ENCODE measurements around the gene PHF1.

PHF1 gene

GRCh38 chr6:33410711-33411631 is at the start of gene PHF1:
TSS of gene PHF1 (plus strand) at chr6:33411014. CDS start at chr6:33412264, 1,250 bp downstream.
- H3K36me3 ChIP-seq (ENCODE audit: control insufficient read depth in 2 of 2, insufficient read depth in 1 of 2, low read length in 2 of 2), result peaks cover 17 to 61% of the 10 kb centered on the region in 2 experiments
- no peaks in the 10 kb centered on the region for H3K9me3 ChIP-seq (ENCODE audit: control insufficient read depth, insufficient read depth, low read depth, low read length)
- peak within 1 kb of the TSS; percentile 50 for H3K27ac ChIP-seq (ENCODE audit: extremely low read depth, low read depth, low read length)
- ChIA-PET POLR2A (interaction anchor here (0.6 to 3.3 kb wide), 16 partner anchors 7 to 439 kb away, joined by 3 to 22 read pairs (median 5); partner anchors contain the start of genes B3GALT4, CUTA, RGL2 and RPS18), CTCF (interaction anchor here (0.7 to 1.7 kb wide), 4 partner anchors 12 to 16 kb away, joined by 3 to 6 read pairs (median 4); no protein-coding TSS in a partner anchor)
- H3K4me3 ChIP-seq (ENCODE audit: low read depth, low read length), result peak within 1 kb of the TSS; percentile 74
- peaks cover 4% of the 10 kb centered on the region; the same call in 1 of the 2 replicates for H3K4me1 ChIP-seq (ENCODE audit: control insufficient read depth, insufficient read depth, low read length)
- TF ChIP-seq ZNF169 (tag by site-specific recombination; IDR thresholded peaks at IDR 0.05), result no peak
- peak; percentile 39 for TF ChIP-seq PATZ1 (tag by site-specific recombination; IDR thresholded peaks at IDR 0.05)
- TF ChIP-seq GLIS2 (tag by site-specific recombination; IDR thresholded peaks at IDR 0.05), result peak; percentile 87
- TF ChIP-seq ZFHX2 (tag by site-specific recombination; conservative IDR thresholded peaks at IDR 0.05), result peak; percentile 83
- peak; percentile 90 for TF ChIP-seq GLIS1 (tag by site-specific recombination; IDR thresholded peaks at IDR 0.05)
- TF ChIP-seq ZNF76 (tag by site-specific recombination; IDR thresholded peaks at IDR 0.05; ENCODE audit: borderline replicate concordance, low read depth), result no peak
- TF ChIP-seq ZBTB1 (tag by site-specific recombination; IDR thresholded peaks at IDR 0.05), result no peak
- TF ChIP-seq ZNF133 (tag by site-specific recombination; IDR thresholded peaks at IDR 0.05), result no peak
- peak; percentile 63 for TF ChIP-seq KLF9 (tag by site-specific recombination; IDR thresholded peaks at IDR 0.05; ENCODE audit: low read depth)
- no peak for TF ChIP-seq PRDM1 (tag by site-specific recombination; IDR thresholded peaks at IDR 0.05)
- peak; percentile 36; the same call in 1 of the 2 replicates for TF ChIP-seq WT1 (tag by site-specific recombination; IDR thresholded peaks at IDR 0.05)
- TF ChIP-seq ZNF624 (tag by site-specific recombination; IDR thresholded peaks at IDR 0.05), result no peak
- TF ChIP-seq, protein P1, sequence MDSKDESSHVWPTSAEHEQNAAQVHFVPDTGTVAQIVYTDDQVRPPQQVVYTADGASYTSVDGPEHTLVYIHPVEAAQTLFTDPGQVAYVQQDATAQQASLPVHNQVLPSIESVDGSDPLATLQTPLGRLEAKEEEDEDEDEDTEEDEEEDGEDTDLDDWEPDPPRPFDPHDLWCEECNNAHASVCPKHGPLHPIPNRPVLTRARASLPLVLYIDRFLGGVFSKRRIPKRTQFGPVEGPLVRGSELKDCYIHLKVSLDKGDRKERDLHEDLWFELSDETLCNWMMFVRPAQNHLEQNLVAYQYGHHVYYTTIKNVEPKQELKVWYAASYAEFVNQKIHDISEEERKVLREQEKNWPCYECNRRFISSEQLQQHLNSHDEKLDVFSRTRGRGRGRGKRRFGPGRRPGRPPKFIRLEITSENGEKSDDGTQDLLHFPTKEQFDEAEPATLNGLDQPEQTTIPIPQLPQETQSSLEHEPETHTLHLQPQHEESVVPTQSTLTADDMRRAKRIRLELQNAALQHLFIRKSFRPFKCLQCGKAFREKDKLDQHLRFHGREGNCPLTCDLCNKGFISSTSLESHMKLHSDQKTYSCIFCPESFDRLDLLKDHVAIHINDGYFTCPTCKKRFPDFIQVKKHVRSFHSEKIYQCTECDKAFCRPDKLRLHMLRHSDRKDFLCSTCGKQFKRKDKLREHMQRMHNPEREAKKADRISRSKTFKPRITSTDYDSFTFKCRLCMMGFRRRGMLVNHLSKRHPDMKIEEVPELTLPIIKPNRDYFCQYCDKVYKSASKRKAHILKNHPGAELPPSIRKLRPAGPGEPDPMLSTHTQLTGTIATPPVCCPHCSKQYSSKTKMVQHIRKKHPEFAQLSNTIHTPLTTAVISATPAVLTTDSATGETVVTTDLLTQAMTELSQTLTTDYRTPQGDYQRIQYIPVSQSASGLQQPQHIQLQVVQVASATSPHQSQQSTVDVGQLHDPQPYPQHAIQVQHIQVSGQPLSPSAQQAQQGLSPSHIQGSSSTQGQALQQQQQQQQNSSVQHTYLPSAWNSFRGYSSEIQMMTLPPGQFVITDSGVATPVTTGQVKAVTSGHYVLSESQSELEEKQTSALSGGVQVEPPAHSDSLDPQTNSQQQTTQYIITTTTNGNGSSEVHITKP (tag by site-specific recombination; IDR thresholded peaks at IDR 0.05), result peak; percentile 98
- TF ChIP-seq ZNF398 (tag by site-specific recombination; IDR thresholded peaks at IDR 0.05), result peak; percentile 87
- TF ChIP-seq, protein P2, sequence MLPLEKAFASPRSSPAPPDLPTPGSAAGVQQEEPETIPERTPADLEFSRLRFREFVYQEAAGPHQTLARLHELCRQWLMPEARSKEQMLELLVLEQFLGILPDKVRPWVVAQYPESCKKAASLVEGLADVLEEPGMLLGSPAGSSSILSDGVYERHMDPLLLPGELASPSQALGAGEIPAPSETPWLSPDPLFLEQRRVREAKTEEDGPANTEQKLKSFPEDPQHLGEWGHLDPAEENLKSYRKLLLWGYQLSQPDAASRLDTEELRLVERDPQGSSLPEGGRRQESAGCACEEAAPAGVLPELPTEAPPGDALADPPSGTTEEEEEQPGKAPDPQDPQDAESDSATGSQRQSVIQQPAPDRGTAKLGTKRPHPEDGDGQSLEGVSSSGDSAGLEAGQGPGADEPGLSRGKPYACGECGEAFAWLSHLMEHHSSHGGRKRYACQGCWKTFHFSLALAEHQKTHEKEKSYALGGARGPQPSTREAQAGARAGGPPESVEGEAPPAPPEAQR (tag by site-specific recombination; IDR thresholded peaks at IDR 0.05), result no peak
- no peak for TF ChIP-seq ZNF366 (tag by site-specific recombination; conservative IDR thresholded peaks at IDR 0.05)
- TF ChIP-seq OVOL3 (tag by site-specific recombination; IDR thresholded peaks at IDR 0.05), result peak; percentile 65; the same call in 1 of the 2 replicates
- no peak for TF ChIP-seq ZNF677 (tag by site-specific recombination; IDR thresholded peaks at IDR 0.05)
- TF ChIP-seq ZNF19 (tag by site-specific recombination; IDR thresholded peaks at IDR 0.05; ENCODE audit: low read depth), result no peak
- TF ChIP-seq KLF16 (tag by site-specific recombination; IDR thresholded peaks at IDR 0.05), result no peak
- peak; percentile 53; the same call in 1 of the 2 replicates for TF ChIP-seq EGR2 (tag by site-specific recombination; IDR thresholded peaks at IDR 0.05; ENCODE audit: low read depth)
- TF ChIP-seq, protein P3, sequence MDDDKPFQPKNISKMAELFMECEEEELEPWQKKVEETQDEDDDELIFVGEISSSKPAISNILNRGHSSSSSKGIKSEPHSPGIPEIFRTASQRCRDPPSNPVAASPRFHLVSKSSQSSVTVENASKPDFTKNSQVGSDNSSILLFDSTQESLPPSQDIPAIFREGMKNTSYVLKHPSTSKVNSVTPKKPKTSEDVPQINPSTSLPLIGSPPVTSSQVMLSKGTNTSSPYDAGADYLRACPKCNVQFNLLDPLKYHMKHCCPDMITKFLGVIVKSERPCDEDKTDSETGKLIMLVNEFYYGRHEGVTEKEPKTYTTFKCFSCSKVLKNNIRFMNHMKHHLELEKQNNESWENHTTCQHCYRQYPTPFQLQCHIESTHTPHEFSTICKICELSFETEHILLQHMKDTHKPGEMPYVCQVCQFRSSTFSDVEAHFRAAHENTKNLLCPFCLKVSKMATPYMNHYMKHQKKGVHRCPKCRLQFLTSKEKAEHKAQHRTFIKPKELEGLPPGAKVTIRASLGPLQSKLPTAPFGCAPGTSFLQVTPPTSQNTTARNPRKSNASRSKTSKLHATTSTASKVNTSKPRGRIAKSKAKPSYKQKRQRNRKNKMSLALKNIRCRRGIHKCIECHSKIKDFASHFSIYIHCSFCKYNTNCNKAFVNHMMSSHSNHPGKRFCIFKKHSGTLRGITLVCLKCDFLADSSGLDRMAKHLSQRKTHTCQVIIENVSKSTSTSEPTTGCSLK (tag by site-specific recombination; IDR thresholded peaks at IDR 0.05), result no peak
- TF ChIP-seq SP2 (tag by site-specific recombination; IDR thresholded peaks at IDR 0.05), result no peak
- TF ChIP-seq ZBTB8A (tag by site-specific recombination; IDR thresholded peaks at IDR 0.05), result 0 out of 2 replicates have a peak, but pooled peaks have one; percentile 15
